Measurements from ENCODE around the gene CAMK1G.

Gene CAMK1G

GRCh38 chr1:209583408-209583807, at the start of gene CAMK1G:
Gene CAMK1G (plus strand): TSS chr1:209583714. CDS start chr1:209594984, 11,270 bp downstream.
- DNase-seq: peak in 5 of 10 donors; percentile 34 to 88 (median 53)
- intact Hi-C loops (cut with DNase I): no loop called here

GRCh38 chr1:209534496-209535250, 48.8 kb upstream of the CAMK1G start:
- DNase-seq: no peak
- intact Hi-C loops (cut with DNase I): no loop called here

GRCh38 chr1:209536843-209537242, 46.7 kb upstream of the CAMK1G start:
- intact Hi-C loops (cut with DNase I): no loop called here
- DNase-seq: no peak

- intact Hi-C loops (cut with DNase I): no loop called here
- DNase-seq: no peak
These were observed 46.0 kb upstream of the CAMK1G start for GRCh38 chr1:209537336-209538114.

GRCh38 chr1:209539576-209539975, 43.9 kb upstream of the CAMK1G start:
- intact Hi-C loops (cut with DNase I): no loop called here
- DNase-seq: no peak

GRCh38 chr1:209542585-209542984, 40.9 kb upstream of the CAMK1G start:
- intact Hi-C loops (cut with DNase I): no loop called here
- DNase-seq: no peak

GRCh38 chr1:209544098-209544497, 39.4 kb upstream of the CAMK1G start:
- peak in 4 of 10 donors; percentile 12 to 78 (median 32) for DNase-seq
- intact Hi-C loops (cut with DNase I): no loop called here

GRCh38 chr1:209545423-209545822, 38.1 kb upstream of the CAMK1G start:
- intact Hi-C loops (cut with DNase I): no loop called here

GRCh38 chr1:209546390-209547085, 37.0 kb upstream of the CAMK1G start:
- intact Hi-C loops (cut with DNase I): no loop called here
- DNase-seq: peak in 3 of 10 donors; percentile 16 to 77 (median 70)

More at GRCh38 chr1:209545423-209545822, 38.1 kb upstream of the CAMK1G start:
- DNase-seq: no peak

GRCh38 chr1:209547626-209548025, 35.9 kb upstream of the CAMK1G start:
- intact Hi-C loops (cut with DNase I): no loop called here
- no peak for DNase-seq

- DNase-seq: no peak
- intact Hi-C loops (cut with DNase I): no loop called here
These were observed 33.9 kb upstream of the CAMK1G start for GRCh38 chr1:209549443-209550205.

- DNase-seq: no peak
- intact Hi-C loops (cut with DNase I): no loop called here
These were observed 33.0 kb upstream of the CAMK1G start for GRCh38 chr1:209550519-209550918.

GRCh38 chr1:209552406-209553264, 30.9 kb upstream of the CAMK1G start:
- DNase-seq: no peak
- intact Hi-C loops (cut with DNase I): no loop called here

GRCh38 chr1:209554761-209555611, 28.5 kb upstream of the CAMK1G start:
- DNase-seq: no peak
- intact Hi-C loops (cut with DNase I): no loop called here

GRCh38 chr1:209556162-209556690, 27.3 kb upstream of the CAMK1G start:
- intact Hi-C loops (cut with DNase I): no loop called here
- no peak for DNase-seq

- intact Hi-C loops (cut with DNase I): no loop called here
- no peak for DNase-seq
These were observed 26.3 kb upstream of the CAMK1G start for GRCh38 chr1:209557221-209557620.

- DNase-seq: no peak
- intact Hi-C loops (cut with DNase I): loop anchor here (10.0 kb wide), 1 partner anchor 206 kb away; no protein-coding TSS in a partner anchor
These were observed 23.0 kb upstream of the CAMK1G start for GRCh38 chr1:209560529-209560928.

GRCh38 chr1:209560952-209561351, 22.6 kb upstream of the CAMK1G start:
- intact Hi-C loops (cut with DNase I): loop anchor here (10.0 kb wide), 1 partner anchor 206 kb away; no protein-coding TSS in a partner anchor
- no peak for DNase-seq

Data from posterior cingulate gyrus (tissue), 11 donors.